Upper lobe of right lung (tissue), 1 donor: ENCODE measurements around the gene DNAH8. TPM values are rescaled to one million over a fixed set of nuclear protein-coding genes. Genes with fewer than 3 reads are reported as not detected.
"Not testable (repeated sequence)": the region's sequence is repeated elsewhere in the genome, so short reads cannot be mapped to it uniquely, and the experiment has no call there.

Experiments
- ATAC-seq: fragments of 200-7000 bp; cut with Tn5 transposase; one replicate; pipeline ENCODE4 v1.9.1; 2020; ENCODE audit warnings: mild to moderate bottlenecking, moderate library complexity
- DNase-seq: peaks from one replicate; pipeline ENCODE4 v3.0.0-alpha.2; 2020
- H3K27ac ChIP-seq: fragments of 200-600 bp; one replicate; pipeline ENCODE4 v1.8.0; 2022
- H3K27me3 ChIP-seq: fragments of 200-600 bp; one replicate; pipeline ENCODE4 v1.8.0; 2022; ENCODE audit warnings: mild to moderate bottlenecking
- H3K36me3 ChIP-seq: fragments of 200-600 bp; one replicate; pipeline ENCODE4 v1.8.0; 2022
- H3K4me1 ChIP-seq: fragments of 200-600 bp; one replicate; pipeline ENCODE4 v1.8.0; 2022
- H3K4me3 ChIP-seq: fragments of 200-600 bp; one replicate; pipeline ENCODE4 v1.8.0; 2022; ENCODE audit warnings: mild to moderate bottlenecking
- H3K9me3 ChIP-seq: fragments of 200-600 bp; one replicate; pipeline ENCODE4 v1.8.0; 2022
- intact Hi-C: fragments of 100-400 bp; cut with DNase I; formaldehyde crosslinking; loops from one replicate; pipeline ENCODE4 v1.11.0; 2022
- total RNA-seq: library from RNA; stranded (reverse); fragmentation: NEBNext Ultra II Directional; extraction: Animal tissue kit (Norgen Biotek cat#: 25700); gene quantifications from one replicate; pipeline ENCODE4 v1.2.1, GENCODE V29; 2021
- TF ChIP-seq, protein P1 (sequence below): fragments of 200-600 bp; IDR thresholded peaks from one replicate; pipeline ENCODE4 v1.8.0; 2022; ENCODE audit warnings: antibody characterized with exemption
- donor health status: DM: no; HTN: yes; CAD: no; lungs with severe emphysema.

Gene DNAH8
- total RNA-seq, 1 donor from 2014 or later = 0.17 TPM

DNA sequence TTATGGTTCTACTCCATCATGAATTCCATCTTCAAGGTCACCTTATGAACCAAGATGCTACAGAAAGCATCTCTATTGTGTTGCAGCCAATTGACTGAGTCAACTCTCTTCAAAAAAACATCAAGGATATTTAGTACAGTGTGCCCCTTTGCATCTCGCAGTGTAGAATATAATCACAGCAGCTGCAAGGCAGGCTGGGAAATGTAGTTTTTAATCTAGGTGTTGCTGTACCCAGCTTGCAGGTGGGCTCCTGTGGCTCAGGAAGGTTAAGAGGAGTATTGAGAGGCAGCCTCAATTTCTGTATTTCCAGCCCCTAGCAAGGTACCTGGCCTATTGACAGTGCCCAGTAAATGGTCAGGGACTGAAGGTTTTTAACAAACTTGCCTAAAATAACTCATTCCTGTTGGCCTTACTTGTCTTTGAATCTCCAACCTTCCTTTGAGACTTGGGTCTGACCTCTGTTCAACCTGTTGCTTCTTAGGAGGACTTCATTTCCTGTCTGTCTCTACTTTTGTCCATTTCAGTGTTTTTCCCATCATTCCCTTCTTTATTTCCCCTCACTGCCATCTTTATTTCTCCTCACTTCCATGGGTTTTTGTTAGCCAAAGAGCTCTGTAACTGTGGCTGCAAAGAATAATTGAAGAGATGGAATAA lies 150.5 kb downstream of the DNAH8 start:
- Histone ChIP-seq H3K27ac (no peak overlapping the region), H3K36me3 (no peaks in the 10 kb centered on the region), H3K4me3 (no peak overlapping the region), H3K9me3 (no peaks in the 10 kb centered on the region), H3K27me3 (peaks cover 2% of the 10 kb centered on the region), H3K4me1 (no peaks in the 10 kb centered on the region)
- TF ChIP-seq, protein P1, sequence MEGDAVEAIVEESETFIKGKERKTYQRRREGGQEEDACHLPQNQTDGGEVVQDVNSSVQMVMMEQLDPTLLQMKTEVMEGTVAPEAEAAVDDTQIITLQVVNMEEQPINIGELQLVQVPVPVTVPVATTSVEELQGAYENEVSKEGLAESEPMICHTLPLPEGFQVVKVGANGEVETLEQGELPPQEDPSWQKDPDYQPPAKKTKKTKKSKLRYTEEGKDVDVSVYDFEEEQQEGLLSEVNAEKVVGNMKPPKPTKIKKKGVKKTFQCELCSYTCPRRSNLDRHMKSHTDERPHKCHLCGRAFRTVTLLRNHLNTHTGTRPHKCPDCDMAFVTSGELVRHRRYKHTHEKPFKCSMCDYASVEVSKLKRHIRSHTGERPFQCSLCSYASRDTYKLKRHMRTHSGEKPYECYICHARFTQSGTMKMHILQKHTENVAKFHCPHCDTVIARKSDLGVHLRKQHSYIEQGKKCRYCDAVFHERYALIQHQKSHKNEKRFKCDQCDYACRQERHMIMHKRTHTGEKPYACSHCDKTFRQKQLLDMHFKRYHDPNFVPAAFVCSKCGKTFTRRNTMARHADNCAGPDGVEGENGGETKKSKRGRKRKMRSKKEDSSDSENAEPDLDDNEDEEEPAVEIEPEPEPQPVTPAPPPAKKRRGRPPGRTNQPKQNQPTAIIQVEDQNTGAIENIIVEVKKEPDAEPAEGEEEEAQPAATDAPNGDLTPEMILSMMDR = no peak
- intact Hi-C loops = no loop called here
- DNase-seq (no peak), ATAC-seq (no peak)

DNA sequence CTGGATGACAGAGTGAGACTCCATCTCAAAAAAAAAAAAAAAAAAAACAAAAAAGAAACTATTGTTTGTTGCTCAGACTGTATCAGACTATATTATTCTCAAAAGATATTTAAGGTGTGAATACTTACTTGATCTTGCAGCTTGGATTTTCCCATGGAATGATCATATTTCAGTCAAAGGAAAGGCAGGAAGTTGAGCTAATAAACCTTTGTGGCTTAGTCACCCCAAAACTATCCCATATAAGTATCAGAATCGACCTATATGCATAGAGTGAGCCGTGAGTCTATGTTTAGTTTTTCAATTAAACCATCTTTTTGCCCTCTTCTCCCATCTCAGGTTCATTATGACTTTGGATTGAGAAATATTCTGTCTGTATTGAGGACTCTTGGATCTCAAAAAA lies 152.6 kb downstream of the DNAH8 start:
- intact Hi-C loops = no loop called here
- H3K4me3 ChIP-seq = no peak overlapping the region

DNA sequence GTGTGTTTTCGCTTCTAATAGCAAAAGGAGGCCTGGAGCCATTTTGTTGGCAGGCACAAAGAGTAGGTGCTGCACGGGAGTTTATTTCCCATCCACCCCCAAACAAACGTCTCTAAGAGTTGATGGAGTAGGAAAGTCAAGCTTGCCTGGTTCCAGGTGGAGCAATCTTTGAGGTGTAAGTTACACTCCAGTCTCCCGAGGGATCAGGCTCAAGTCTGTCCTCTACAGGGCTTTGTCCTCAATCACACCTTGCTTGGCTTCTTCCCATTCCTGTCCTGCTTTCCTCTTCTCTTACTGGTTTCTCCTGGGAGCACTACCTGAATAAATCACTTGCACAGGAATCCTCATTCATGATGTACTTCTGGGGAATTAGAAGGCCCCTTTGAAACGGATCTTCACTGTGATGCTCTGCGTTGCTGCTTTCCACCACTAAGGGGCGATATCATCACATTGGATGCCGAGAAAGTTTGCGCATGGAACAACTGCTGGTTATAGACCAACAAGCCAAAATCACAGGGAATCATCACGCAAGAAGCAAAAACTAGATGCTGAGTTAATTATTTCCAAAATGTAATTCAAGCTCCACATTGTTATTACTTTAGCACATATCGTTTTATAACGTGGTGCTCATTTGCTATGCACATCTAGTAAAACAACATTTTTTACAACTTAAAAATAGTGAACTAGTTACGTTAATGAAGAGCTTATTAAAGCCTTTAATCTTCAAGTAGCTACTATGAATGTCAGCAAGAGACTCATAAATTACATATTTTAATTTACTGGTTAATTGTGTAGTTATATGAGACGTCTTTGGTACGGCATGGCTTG lies 156.8 kb downstream of the DNAH8 start:
- H3K4me1 ChIP-seq = no peaks in the 10 kb centered on the region
- ATAC-seq (peak; percentile 87), DNase-seq (no peak)
- no peaks in the 10 kb centered on the region for H3K36me3 ChIP-seq
- H3K9me3 ChIP-seq = no peaks in the 10 kb centered on the region
- intact Hi-C loops = no loop called here
- H3K27me3 ChIP-seq = no peaks in the 10 kb centered on the region
- no peak overlapping the region for H3K27ac ChIP-seq
- TF ChIP-seq, protein P1 = peak; percentile 85
- H3K4me3 ChIP-seq = no peak overlapping the region

More for the DNA sequence above, 152.6 kb downstream of the DNAH8 start:
- ATAC-seq (no peak), DNase-seq (no peak)
- TF ChIP-seq, protein P1 = no peak
- no peaks in the 10 kb centered on the region for H3K36me3 ChIP-seq
- H3K27me3 ChIP-seq = no peaks in the 10 kb centered on the region
- no peak overlapping the region for H3K27ac ChIP-seq
- H3K4me1 ChIP-seq = no peaks in the 10 kb centered on the region
- H3K9me3 ChIP-seq = no peaks in the 10 kb centered on the region

DNA sequence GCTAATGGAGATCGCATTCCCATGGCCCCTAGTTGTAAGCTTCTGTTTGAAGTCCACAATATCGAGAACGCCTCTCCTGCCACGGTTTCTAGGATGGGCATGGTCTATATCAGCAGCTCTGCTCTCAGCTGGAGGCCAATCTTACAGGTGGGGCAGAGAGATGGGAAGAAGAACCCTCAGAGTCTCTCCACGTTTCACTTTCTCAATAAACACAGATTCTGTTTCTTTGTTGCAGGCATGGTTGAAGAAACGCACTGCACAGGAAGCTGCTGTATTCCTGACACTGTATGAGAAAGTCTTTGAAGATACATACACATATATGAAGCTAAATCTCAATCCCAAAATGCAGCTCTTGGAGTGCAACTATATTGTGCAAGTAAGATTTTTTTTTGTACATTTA lies 157.9 kb downstream of the DNAH8 start:
- no peak overlapping the region for H3K27ac ChIP-seq
- H3K9me3 ChIP-seq = no peaks in the 10 kb centered on the region
- ATAC-seq = no peak
- H3K4me1 ChIP-seq = no peaks in the 10 kb centered on the region
- no peaks in the 10 kb centered on the region for H3K27me3 ChIP-seq
- H3K4me3 ChIP-seq = no peak overlapping the region
- no peaks in the 10 kb centered on the region for H3K36me3 ChIP-seq
- TF ChIP-seq, protein P1 = no peak
- DNase-seq = no peak
- intact Hi-C loops = no loop called here

DNA sequence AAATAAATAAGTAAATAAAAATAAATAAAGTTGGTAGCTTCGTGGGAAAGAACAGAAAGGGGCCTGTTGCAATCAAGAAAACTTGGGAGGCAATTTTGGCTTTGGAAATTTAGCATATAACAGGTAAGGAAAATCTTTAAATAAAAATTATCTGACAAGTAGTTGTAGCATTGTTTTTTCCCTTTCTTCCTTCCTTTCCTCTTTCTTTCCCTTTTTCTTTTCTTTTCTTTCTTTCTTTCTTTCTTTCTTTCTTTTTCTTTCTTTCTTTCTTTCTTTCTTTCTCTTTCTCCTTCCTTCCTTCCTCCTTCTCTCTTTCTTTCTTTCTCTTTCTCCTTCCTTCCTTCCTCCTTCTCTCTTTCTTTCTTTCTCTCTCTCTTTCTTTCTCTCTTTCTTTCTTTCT lies 158.7 kb downstream of the DNAH8 start:
- ATAC-seq, H3K4me3 ChIP-seq, H3K27ac ChIP-seq, H3K27me3 ChIP-seq, H3K4me1 ChIP-seq, H3K9me3 ChIP-seq, intact Hi-C loops, H3K36me3 ChIP-seq, DNase-seq: not testable (repeated sequence)

DNA sequence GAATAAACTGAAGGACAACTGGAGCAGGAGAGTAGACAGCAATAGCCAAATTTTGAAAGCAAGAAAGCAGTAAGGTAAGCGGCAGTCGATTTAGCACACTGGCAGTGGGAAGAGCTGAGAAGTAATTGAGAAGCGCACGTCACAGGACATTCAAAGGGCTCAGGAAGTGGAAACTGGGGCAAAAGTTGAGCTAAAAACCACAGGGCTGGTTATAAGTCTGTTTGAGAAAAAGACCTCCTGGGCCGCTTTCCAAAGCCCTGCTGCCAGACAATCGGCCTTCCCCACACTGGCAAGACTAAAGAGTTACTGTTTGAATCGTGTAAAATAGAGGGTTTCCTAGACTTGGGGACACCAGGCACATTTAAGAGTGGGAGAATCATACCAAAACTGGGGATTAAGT lies 161.4 kb downstream of the DNAH8 start:
- TF ChIP-seq, protein P1 = no peak
- H3K36me3 ChIP-seq = no peaks in the 10 kb centered on the region
- H3K27ac ChIP-seq = no peak overlapping the region
- peaks cover 9% of the 10 kb centered on the region for H3K9me3 ChIP-seq
- ATAC-seq = peak; percentile 84
- no peak overlapping the region for H3K4me3 ChIP-seq
- H3K27me3 ChIP-seq = no peaks in the 10 kb centered on the region
- no peaks in the 10 kb centered on the region for H3K4me1 ChIP-seq
- no peak for DNase-seq
- intact Hi-C loops = no loop called here
